ENCODE data around the gene GALNT14.
"Not testable (repeated sequence)": the region's sequence is repeated elsewhere in the genome, so short reads cannot be mapped to it uniquely, and the experiment has no call there.

GALNT14 gene

DNA sequence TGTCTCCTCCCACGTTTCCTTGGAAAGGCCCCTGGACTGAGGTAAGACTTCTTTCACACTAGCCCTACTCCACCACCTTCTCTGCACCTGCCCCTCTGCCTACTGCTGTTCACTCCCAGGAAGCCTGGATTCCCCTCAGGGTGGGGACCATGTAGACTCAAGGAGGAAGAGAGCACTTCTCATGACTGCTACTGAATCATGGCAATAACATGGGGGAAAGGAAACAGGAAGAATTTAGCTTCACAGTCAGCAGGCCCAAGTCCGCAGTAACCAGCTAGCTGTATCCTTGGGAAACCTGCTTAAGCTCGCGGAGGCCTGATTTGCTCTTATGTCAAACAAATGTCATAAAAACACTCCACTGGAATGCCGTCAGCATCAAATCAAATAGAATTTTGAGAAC lies 204.7 kb downstream of the GALNT14 start:
- DNase-seq, result no peak

DNA sequence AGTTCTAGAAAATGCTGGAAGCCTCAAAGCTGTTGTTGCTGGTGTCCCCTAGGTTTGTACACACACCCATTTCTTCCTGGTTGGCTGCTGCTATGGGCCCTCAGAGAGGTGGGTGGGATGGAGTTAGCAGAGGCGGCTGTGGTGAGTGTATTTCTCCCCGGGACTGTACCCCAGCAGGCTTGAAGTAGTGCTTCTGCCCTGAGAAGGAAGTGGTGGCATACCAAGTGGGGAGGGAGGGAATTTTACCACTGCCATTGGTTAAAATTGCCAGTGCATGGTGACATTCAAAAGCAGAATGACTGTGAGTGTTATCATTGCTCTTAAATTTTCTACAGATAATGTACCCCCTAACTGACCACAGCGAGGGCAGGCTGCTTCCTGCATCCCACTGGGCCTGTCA lies 205.4 kb downstream of the GALNT14 start:
- DNase-seq, result no peak

GRCh38 chr2:30931841-30932407 lies 206.3 kb downstream of the GALNT14 start:
- no peak for DNase-seq

GRCh38 chr2:30930716-30931115 lies 207.5 kb downstream of the GALNT14 start:
- DNase-seq, result no peak

- DNase-seq, result no peak
Measured at GRCh38 chr2:30927465-30928075, 210.7 kb downstream of the GALNT14 start.

- DNase-seq, result no peak
Measured at GRCh38 chr2:30926606-30927005, 211.6 kb downstream of the GALNT14 start.

GRCh38 chr2:30923623-30924022 lies 214.6 kb downstream of the GALNT14 start:
- no peak for DNase-seq

DNA sequence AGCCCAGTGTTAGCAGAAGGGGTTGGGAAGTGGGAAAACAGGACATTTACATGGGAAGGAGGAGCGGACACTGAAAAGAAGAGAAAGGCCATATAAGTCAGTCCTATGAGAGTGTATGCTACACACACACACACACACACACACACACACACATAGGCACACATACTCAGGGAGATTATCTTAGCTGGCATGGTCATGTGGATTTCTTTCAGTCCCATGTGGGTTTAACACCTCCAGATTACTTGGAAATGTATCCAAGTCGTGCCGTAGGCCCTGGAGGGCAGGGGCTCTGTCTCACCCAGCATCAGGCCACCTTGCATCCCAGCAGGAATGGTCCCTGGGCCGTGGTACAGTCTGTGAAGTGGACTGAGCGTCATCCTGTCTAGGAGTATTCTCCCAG lies 217.7 kb downstream of the GALNT14 start:
- no peak for DNase-seq

DNA sequence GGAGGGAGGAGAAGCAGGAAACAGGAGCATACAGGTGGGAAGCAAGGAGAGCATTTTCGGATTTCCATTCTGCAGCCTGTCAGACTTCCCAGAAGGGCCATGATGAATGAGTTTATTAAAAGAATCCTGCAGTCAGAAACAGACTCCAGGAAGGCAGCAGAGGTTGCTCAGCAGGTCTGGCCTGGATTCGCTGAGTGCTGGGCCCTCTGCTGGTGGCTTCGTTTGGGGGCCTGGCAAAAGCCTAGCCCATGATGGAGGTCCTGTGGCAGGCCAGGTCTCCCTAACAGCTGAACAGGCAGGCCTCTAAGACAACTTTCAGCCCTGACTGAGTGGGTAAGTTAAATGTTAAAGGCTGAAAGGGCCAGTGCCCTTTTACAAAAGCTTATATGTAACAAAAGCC lies 222.8 kb downstream of the GALNT14 start:
- DNase-seq, result no peak

DNA sequence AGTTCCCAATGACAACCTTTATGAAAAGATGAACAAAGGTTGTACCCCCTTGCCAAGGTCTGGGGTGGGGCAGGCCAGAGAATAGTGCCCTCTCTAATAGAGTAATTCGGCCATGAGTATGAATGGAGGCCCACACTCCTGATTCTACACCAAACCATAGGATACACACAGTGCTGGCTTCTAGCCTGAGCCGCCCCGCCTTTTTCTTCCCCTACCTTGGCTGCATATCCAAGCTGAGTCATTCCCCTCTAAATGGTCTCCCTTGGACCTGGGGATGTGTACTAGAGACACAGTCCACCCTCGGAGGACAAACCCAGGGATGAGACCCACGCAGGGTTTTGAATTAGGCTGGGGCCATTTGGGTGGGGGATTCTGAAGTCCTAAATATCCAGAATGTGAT lies 223.8 kb downstream of the GALNT14 start:
- DNase-seq, result no peak

DNA sequence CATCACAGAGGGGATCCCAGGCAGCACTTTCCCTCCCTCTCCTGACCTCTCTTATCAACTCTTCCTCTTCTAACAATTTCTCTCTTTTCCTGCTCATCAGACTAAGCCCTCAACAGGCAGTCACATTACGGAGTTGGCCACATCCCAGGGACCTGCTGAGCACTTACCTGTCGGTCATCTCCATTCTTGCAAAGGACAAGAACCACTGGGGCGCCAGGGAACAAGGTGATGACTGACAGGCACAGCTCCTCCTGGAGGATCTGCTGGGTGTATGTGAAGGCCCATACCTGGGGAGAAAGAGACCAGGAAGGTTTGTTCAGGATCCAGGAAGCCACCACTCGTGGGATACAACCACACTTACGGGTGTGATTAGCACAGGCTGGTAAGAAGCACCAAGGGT lies 226.2 kb downstream of the GALNT14 start:
- no peak for DNase-seq

DNA sequence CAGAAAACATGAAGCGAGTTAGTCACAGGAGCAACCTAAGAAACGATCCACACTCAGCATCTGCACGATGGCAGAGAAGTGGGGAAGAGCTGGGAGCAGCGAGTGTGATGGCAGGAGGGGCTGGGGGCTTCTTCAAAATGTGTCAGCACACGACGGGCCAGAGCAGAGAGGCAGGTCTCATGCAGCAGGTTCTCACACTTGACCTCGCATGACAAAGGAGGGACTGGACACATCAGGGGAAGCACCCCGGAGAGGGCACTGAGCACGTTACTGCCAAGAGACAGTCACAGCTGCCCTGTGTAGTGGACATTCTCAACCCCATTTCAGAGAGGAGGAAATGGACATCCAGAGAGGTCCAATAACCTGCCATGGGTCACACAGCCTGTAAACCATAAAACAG lies 226.9 kb downstream of the GALNT14 start:
- no peak for DNase-seq

DNA sequence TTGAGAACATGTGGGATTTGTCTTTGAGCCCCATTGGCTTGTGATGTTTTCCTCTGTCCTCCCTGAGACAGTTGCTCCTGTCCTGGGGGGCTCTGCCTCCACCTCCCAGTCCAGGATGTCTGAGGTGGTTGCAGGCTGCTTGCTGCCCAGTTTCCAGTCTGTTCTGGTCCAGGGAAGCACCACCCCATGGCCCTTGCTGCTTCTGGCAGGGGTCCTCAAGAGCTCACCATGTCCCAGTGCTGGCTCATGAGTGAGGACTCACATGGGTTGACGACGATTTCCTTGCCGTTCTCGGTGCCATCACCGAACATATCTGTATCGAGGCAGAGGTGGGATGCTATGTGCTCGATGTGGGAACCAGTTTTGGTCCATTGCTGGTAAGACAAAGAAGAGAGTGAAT lies 227.6 kb downstream of the GALNT14 start:
- DNase-seq, result no peak

- not testable (repeated sequence) for DNase-seq
Measured at GRCh38 chr2:30904437-30904836, 233.8 kb downstream of the GALNT14 start.

- no peak for DNase-seq
Measured at GRCh38 chr2:30903326-30903725, 234.9 kb downstream of the GALNT14 start.

DNA sequence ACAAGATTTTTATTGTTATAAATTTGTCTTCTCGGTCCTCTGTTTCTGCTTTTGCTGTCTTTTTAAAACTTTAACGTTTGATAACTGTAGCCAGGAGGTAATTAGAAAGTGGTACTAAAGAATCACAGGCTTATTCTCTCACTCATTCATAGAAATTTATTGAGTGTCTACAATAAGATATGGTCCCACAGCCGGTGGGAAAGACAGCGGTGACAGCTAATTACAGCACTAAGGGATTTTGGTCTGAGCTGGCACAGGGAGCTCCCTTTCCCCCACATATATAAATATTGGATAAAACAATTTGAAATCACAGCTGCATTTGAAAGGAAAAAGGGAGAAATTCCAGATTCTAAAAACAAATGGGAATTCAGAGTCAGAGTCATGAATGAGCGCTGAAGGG lies 237.9 kb downstream of the GALNT14 start:
- DNase-seq, result no peak

DNA sequence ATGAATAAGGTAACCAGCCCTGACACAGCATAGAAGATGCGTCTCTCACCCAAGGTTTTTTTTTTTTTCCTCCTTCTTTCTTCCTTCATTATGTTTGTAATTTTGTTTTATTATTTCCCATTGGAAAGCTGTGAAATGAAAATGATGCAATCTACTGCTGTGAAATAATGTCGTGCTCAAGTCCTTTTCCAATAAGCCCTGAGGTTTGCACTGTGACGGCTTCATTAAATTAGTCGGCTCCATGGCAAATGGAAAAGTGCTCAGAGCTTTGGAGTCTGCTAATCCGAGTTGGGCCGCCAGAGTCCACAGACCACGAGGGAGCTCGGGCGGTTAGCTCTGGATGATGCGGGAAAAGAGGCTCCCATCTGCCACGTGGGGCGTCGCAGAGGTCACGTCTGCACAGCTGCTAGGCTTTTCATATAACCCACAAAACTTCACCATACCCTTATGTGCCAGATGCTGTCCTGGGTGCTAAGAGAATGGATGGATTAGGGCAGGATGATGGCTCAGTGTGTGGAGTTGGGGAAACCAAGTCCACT lies 238.7 kb downstream of the GALNT14 start:
- DNase-seq, result no peak

DNA sequence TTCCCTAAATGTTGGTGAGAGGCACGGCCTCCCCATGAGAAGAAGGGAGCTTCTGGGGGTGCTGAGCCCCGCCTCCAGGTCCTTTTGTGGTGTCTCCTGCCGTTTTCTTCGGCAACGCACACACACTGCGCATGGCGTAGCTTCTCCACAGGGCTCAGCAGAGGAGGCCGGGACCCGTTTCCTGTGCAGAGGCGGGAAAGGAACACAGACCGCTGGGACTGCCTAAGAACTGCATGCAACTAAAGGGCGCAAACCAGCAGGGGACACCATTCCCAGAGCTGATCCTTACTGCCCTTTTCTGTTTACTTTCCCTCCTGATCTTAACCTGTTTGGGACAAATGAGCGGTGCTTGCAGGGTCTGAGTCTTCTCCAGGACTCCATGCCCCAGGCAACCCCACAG lies 240.7 kb downstream of the GALNT14 start:
- DNase-seq, result no peak

GRCh38 chr2:30894498-30895119 lies 243.6 kb downstream of the GALNT14 start:
- no peak for DNase-seq

DNA sequence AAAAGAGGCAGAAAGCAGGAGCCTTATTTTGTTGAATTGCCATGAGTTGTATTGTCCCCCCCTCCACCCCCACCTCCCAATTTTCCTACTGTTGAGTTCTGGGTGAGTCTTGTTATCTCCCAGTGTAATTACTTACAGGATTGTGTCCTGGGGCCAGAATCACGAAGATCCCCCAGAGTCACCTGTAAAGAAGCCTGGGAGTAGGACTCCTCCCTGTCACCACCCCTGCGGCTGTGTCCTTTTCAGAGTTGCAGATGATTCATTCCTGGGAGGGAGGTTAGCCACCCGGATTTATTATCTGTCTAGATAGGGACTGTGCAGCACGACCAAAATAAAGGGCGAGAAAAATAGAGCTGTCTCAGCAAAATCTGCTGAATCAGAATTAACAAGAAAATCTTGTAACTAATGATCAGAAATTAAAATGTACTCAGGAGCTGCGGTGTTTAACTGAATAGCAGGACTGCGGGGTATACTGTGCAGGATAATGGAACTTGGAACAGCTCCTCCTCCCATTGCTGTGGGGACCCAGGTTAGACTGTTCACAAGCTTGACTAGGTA lies 249.3 kb downstream of the GALNT14 start:
- DNase-seq, result no peak

- DNase-seq, result no peak
Measured at GRCh38 chr2:30886080-30886479, 252.2 kb downstream of the GALNT14 start.

DNA sequence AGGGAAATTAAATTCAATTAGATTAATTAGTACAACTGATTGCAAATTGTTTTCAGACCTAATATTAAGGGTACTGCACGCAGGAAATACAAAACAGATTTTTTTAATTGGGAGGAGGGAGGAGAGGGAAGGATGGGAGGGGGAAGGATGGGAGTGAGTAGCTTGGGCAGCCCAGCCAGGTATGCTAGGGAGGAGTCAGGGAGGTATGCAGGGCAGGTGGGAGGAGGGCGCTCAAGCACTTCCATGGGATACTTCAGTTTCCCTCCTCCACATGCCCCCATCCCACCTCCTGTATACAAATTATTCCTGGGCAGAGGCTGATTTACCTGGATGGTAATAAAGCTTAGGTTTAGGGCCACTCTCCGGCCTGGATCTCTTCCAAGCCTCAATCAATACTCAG lies 254.4 kb downstream of the GALNT14 start:
- DNase-seq, result no peak

GRCh38 chr2:30883184-30883583 lies 255.1 kb downstream of the GALNT14 start:
- DNase-seq, result no peak

DNA sequence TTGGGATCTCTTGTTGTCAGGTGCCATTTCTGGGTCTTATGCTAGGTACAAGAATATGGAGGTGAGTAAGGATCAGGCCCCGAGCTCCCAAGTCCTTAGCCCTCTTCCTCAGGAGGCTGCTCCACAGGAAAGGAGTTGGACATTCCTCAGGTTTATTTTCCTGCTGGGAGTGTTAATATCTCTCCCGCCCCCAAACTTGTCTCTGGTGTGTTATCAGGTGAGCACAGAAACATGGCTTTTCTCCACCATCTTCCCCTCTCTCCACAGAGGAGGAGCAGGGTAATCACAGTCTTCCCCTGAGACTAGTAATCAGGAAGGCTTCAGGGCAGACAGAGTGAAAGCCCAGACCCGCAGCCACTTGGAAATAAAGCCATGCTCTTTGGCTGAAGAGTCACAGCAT lies 257.7 kb downstream of the GALNT14 start:
- no peak for DNase-seq
